ENCODE data around the gene OR1E2.
"Not testable (repeated sequence)": the region's sequence is repeated elsewhere in the genome, so short reads cannot be mapped to it uniquely, and the experiment has no call there.

OR1E2 gene

GRCh38 chr17:3433741-3434140 lies at the start of gene OR1E2:
Gene OR1E2 (minus strand): TSS chr17:3433841. CDS start chr17:3433841, 0 bp downstream.
- DNase-seq (ENCODE audit: low read depth in 2 of 2), result no peak

DNA sequence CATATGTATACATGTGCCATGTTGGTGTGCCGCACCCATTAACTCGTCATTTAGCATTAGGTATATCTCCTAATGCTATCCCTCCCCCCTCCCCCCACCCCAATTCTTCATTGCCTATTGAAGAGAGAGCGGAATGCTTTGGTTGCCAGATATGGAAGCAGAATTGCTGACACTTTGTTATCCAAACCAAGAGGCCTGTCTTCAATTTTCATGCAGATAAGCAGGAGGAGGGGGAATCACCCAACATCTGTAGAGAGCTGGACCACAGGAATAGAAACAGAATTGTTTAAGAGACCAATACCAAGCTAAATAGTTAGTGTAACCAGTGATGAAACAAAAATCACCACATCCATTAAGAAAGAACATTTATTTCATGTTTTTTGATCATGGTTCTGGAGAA lies 49.2 kb upstream of the OR1E2 start:
- DNase-seq (ENCODE audit: low read depth in 2 of 2), result no peak

- no peak for DNase-seq (ENCODE audit: low read depth in 2 of 2)
Measured at GRCh38 chr17:3479988-3480387, 46.3 kb upstream of the OR1E2 start.

GRCh38 chr17:3475812-3476610 lies 42.4 kb upstream of the OR1E2 start, which contains the start of gene ASPA:
Gene ASPA (plus strand): TSS chr17:3475997. CDS start chr17:3476160, 163 bp downstream.
- DNase-seq (ENCODE audit: low read depth in 2 of 2), result no peak

DNA sequence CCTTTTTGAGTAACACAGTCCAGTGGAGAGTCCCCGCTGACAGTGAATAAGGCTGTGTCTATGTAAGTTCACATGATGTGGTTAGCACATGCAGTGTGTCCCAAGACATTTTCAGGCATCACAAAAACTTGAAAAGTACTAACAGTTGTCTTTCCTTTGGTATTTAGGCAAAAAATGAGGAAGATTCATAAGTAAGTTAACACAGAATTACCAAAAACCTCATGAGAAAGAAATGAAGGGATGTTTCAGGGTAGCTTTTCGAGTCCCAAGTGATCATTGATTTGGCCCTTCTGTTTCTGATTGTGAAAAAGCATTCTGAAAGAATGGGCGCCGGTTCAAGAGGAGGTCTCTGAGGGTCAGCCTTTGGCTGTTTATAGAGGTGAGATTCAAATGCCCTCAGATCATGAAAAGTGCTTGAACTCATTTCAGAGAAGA lies 41.6 kb upstream of the OR1E2 start:
- DNase-seq (ENCODE audit: low read depth in 2 of 2), result no peak

GRCh38 chr17:3474212-3474611 lies 40.6 kb upstream of the OR1E2 start:
- DNase-seq (ENCODE audit: low read depth in 2 of 2), result no peak

DNA sequence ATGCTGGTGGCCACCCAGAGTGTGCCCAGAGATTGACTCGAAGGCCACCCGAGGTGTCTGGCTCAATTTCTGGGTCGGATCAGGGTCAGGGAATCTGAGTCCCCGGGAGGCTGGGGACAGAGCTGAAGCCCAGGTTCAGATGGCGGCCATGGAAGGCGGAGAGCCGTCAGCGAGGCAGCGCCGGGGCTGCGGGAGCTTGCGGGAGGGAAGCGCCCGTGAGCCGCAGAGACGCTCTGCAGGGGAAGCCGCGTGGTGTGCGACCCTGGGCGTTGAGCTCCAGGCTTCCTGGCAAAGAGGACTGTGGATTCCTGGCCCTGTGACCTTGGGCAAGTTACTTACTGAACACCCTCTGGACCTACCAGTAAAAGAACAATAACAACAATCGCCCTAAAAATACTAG lies 38.5 kb upstream of the OR1E2 start:
- no peak for DNase-seq (ENCODE audit: low read depth in 2 of 2)

DNA sequence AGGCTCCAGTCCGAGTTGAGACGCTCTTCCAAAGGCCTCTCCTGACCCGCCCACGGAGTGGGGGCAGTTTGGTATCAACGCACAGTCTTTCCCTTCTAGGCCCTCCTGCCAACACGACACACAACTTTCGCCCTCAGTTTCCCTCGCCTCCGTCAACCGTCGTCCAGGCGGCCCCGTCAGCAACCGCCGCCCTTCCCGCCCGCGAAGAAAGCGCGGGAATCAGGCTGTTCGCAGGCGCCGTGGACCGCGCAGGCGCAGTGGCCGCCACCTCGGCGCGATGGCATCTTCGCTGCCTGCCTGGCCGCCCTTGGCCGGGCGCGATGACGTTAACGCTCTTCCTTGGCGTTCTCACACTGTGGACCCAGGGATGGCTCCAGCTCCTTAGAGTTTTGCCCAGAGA lies 38.0 kb upstream of the OR1E2 start, which contains the start of gene SPATA22:
Gene SPATA22 (minus strand): TSS at position 221 of the 400 bp plus-strand sequence. CDS start 2,494 bp downstream, outside the sequence.
- no peak for DNase-seq (ENCODE audit: low read depth in 2 of 2)

DNA sequence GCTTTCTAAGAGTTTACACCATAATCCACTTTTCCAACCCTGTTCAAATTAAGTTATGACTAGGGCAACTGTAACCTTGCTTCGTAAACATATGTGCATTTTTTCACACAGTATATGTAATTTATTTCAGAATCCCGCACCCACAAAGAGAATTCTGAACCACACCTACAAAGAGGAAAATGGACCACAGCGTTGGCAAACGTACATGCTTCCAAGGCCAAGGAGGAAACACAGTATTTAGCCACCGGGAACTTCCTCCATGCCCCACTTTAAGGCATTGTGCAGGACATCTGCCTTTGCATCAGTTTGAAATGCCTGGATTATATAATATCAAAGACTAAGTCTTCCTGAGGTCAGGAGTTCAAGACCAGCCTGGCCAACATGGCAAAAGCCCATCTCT lies 35.9 kb upstream of the OR1E2 start:
- DNase-seq (ENCODE audit: low read depth in 2 of 2), result no peak

GRCh38 chr17:3466355-3466754 lies 32.7 kb upstream of the OR1E2 start:
- DNase-seq (ENCODE audit: low read depth in 2 of 2), result not testable (repeated sequence)

DNA sequence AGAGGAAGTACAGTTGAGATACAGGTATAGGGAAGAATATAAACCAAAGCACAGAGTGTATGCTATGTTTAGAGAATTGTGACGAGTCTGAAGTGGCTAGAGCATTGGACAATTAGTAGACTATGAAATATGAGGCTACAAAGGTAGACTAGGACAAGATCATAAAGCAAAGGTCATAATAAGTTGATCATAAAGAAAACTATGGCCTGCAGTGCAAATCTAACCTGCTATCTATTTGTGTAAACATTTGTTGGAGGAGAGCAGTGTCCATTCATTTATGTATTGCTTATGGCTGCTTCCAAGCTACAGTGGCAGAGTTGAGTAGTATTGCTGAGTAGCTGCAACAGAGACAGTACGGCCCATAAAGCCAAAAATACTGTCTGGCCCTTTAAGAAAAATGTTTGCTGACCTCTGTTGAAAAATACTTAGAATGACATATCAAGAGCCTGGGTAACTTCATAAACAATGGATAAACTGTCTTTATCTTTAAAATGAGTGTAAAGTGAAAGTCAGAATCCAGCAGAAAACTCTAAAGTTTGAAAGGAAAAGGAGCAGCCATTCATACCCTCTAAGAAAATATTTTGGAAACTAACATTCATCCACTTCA lies 14.5 kb upstream of the OR1E2 start:
- DNase-seq (ENCODE audit: low read depth in 2 of 2), result no peak

DNA sequence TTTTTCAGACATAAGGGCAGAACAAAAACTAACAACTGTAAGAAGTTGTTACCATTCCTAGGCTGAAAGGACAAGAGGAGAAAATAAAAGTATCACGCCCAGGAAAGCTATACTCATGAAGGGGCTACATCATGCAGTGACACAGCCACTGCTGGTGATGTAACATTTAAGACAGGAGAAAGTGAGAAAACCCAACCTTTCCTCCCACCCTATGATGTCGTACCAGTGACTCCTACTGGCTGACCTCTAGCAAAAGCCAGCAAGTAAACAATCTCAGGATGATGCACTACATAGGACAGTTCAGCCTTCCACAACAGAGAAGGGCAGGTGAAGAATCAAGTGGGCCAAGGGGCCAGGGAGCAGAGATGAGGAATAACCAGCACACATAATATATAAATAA lies 14.0 kb upstream of the OR1E2 start:
- no peak for DNase-seq (ENCODE audit: low read depth in 2 of 2)

GRCh38 chr17:3440451-3440850 lies 6.8 kb upstream of the OR1E2 start:
- no peak for DNase-seq (ENCODE audit: low read depth in 2 of 2)

GRCh38 chr17:3438368-3438767 lies 4.7 kb upstream of the OR1E2 start:
- DNase-seq (ENCODE audit: low read depth in 2 of 2), result no peak

DNA sequence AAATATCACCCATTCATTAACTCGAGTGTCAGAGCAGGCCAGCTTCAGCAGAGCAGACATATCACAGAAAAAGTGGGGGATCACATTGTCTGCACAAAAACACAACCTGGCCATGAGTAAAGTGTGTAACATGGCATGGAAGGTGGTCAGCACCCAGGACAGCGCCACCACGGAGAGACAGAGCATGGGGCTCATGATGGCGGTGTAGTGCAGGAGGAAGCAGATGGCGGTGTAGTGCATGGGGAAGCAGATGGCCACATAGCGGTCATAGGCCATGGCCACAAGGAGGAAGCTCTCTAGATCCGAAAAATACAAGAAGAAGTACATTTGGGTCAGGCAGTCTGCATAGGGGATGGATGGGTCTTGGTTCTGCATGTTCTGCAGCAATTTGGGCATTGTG lies 426 bp downstream of the OR1E2 start:
- DNase-seq (ENCODE audit: low read depth in 2 of 2), result not testable (repeated sequence)

DNA sequence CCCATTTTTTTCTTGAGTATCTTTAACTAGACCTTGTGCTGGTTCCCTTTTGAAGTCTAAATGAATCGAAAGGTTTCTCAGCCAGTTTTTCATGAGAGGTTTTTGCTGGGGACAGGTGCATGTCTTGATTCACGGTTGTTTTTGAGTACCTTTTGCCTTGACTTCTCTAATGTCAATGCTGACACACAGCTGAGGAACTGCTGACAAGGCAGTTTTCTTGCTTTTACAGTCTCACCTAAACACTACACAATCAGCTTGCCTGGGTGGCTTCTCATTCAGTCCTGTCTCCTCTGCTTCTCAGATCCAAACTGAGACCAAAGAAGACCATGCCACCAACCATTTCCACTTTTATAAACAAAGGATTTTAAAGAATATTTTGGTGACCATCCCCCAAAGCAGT lies 15.4 kb downstream of the OR1E2 start:
- DNase-seq (ENCODE audit: low read depth in 2 of 2), result no peak

DNA sequence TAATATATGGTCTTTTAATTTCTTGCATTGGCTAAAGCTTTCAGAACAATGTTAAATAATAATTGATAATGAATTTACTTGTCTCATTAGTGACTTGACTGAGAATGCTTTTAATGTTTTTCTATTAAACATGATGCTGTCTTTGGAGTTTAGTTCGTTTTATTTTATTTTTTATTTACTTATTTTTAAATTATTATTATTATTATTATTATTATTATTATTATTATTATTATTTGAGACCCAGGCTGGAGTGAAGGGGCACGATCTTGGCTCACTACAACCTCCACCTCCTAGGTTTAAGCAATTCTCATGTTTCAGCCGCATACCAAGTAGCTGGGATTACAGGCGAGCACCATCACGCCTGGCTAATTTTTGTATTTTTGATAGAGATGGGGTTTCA lies 18.0 kb downstream of the OR1E2 start:
- DNase-seq (ENCODE audit: low read depth in 2 of 2), result no peak

DNA sequence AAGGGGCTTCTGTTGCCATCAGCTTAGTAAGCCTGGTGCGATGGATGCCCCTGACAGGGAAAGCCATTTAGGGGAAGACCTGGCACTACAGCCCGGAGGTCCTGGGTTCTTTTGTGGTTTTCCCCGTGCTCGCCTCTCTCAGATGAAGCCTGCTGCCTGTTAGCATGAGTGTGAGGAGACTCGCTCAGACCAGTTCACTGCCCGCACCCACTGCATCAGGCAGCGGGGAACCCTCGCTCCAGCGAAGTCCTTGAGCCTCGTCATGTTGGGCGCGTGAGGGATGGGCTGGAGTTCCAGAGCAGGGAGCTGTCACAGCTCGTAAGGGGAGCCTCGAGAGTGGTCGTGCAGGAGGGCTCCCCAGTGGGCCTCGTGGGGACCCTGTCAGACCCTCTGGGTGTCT lies 21.4 kb downstream of the OR1E2 start:
- DNase-seq (ENCODE audit: low read depth in 2 of 2), result not testable (repeated sequence)

DNA sequence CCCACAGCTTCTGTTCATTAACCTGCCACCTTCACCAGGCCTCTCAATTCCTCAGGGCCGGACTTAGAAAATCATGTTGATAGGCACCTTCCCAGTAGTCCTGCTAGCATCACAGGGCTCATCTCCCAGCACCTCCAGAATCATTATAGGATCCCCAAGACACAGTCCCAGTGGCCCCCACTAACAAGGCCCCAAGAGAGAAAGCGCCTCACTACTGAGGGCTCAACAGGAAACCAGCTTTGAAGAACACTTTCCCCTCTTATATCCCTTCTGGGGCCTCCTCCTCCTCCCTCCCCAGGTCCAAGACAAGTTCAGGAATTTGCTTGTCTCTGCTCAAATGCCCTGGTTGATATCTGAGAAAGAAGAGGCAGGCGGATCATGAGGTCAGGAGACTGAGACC lies 22.6 kb downstream of the OR1E2 start, which contains the start of gene OR3A3:
Gene OR3A3 (plus strand): TSS at position 301 of the 400 bp plus-strand sequence.
- DNase-seq (ENCODE audit: low read depth in 2 of 2), result no peak

GRCh38 chr17:3403856-3404255 lies 29.8 kb downstream of the OR1E2 start:
- DNase-seq (ENCODE audit: low read depth in 2 of 2), result not testable (repeated sequence)

DNA sequence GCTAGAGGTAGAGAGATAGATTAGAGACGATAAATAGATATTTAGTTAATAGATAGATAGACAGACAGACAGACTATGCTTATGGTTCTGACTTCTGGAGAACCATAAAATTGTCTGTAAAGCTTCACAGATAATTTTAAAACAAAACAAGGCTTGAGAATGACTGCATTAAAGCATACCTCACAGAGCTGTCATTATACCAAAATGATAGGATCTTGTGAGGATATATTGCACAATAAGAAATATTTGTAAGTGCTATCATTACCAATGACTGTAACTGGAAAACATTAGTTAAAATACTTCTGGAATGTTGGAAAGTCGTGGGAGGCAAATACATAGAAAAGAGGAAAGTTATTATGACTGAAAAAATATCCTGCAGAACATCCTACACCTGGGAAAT lies 31.9 kb downstream of the OR1E2 start:
- no peak for DNase-seq (ENCODE audit: low read depth in 2 of 2)

- DNase-seq (ENCODE audit: low read depth in 2 of 2), result no peak
Measured at GRCh38 chr17:3400055-3400454, 33.6 kb downstream of the OR1E2 start.

DNA sequence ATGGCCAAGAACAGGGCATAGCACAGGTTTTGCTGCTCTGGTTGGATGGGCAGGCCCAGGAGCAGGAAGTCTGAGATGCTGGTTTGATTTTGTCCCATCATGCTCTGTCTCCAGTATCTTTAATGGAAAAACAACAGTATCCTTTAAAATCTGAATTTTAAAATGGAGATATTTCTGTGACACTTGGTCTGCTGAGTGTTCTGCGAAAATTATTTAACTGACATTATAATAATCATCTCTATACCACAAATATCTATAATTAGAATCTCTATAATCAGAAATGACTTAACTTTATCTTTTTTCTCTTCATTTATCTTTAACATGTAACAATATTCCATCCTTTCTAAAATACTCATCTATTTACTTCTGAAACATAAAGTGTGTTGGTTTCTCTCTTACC lies 35.3 kb downstream of the OR1E2 start, which contains the start of gene OR1E1:
Gene OR1E1 (minus strand): TSS at position 101 of the 400 bp plus-strand sequence. CDS start 0 bp downstream, at position 101.
- DNase-seq (ENCODE audit: low read depth in 2 of 2), result no peak

All from stimulated activated CD8-positive, alpha-beta memory T cell treated with anti-CD3 and anti-CD28 coated beads, Interleukin-7, amount 100 ng/mL, for 4 hours (primary cell).